ENCODE measurements around the gene MAMLD1.

The MAMLD1 gene

DNA sequence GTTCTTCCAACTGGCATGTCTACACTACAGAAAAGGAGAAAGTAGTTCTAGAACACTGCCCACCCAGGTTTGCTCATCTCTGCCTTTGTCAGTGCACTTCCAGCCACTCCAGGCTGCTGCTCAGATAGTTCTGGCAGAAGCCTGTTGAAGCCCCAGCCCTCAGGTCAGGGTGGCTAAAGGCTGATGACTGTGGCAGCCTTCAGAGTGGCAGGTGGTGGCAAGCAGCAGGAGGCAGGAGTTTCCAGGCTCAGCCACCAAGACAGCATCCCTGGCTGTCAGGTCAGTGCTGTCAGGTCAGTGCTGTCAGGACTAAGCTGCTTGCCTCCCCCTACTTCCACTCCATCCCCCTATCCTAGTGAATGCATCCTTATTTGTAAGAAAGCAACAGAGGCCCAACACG, 100.4 kb downstream of the MAMLD1 start:
- DNase-seq, result no peak

GRCh38 chrX:150464001-150464400, 100.9 kb downstream of the MAMLD1 start:
- DNase-seq, result no peak

DNA sequence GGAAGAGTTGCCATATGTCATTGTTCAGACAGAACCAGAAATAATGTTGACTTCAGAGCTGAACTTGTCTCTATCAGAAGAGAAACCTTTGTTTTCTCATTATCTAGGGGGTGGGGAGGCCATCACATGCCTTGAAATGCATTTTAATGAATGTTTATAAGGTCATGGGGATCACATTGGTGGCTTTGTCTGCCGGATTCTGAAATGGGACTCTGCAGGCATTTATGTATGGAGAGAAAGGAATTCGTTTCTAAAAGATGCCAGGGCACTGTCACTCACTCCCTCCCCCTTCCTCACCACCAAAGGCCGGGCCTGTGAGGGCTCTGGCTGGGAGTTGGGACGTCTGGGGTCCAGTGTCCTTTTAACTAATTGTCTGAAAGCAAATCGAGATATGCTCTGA, 102.2 kb downstream of the MAMLD1 start:
- DNase-seq, result no peak

GRCh38 chrX:150465881-150466775, 103.0 kb downstream of the MAMLD1 start:
- no peak for DNase-seq

DNA sequence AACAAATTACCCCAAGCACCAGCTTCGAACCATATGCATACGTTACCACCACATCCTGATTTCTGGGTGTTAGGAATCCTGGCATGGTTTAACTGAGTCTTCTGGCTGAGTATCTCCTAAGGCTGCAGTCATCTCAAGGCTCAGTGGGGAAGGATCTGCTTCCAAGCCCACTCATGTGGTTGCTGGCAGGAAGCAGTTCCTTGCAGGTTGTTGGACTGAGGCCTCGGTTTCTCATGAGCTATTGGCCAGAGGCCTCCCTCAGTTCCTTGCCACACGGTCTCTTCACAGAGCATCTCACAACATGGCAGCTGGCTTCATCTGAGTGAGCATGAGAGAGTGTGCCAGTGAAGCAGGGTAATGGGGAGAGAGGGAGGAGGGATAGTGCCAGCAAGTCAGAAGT, 109.2 kb downstream of the MAMLD1 start:
- no peak for DNase-seq

DNA sequence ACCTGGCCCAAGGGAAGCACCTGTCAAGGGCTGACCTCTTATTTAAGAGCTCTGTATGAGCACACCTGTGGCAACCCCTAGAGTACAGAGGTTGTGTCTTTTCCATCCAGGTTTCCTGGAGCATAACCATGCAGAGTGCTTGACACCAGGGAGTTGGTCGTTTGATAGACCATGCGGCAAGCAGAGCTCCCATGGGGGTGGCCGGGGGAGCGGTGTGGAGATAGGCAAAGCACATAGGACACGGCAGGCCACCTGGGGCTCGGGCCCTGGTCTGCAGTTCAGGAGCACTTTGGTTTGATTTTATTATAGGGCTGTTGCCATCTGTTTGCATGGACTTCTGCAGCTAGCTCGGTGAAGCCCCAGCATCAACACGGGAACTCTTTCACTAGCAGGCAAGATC, 110.3 kb downstream of the MAMLD1 start:
- no peak for DNase-seq

- DNase-seq, result no peak
These were observed 112.3 kb downstream of the MAMLD1 start for GRCh38 chrX:150475461-150475860.

GRCh38 chrX:150476164-150476699, 113.1 kb downstream of the MAMLD1 start:
- DNase-seq, result no peak

GRCh38 chrX:150477371-150477770, 114.3 kb downstream of the MAMLD1 start:
- DNase-seq, result no peak

GRCh38 chrX:150478496-150479492, 115.7 kb downstream of the MAMLD1 start:
- DNase-seq, result no peak

- no peak for DNase-seq
These were observed 119.6 kb downstream of the MAMLD1 start for GRCh38 chrX:150482537-150483206.

DNA sequence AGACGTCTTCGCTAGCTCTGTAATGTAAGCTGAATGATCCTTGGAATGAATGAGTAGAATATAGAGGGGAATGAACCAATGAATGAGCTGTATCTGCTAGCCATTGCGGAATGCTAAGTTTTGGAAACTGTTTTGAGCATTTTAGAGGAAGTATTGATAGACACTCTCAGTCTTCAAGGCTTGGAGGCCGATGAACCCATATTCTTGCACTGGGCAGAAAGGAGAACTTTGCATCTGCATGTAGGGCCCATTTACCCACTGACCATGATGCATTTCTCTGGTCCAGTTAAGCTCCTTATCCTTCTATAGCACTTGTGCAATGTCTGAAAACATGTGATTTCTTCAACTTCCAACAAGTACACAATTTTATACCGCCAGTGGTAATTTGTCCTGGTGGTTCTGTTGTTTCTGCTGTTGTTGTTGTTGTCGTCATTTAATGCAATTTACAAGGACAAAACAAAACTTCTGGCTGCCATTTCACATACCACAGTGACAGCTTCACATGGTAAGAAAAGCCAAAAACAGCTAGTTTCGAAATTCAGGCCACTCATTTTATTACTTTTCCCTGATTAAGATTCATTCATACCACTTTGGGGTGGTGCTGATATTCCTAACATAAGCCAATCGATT, 120.4 kb downstream of the MAMLD1 start:
- DNase-seq, result no peak

DNA sequence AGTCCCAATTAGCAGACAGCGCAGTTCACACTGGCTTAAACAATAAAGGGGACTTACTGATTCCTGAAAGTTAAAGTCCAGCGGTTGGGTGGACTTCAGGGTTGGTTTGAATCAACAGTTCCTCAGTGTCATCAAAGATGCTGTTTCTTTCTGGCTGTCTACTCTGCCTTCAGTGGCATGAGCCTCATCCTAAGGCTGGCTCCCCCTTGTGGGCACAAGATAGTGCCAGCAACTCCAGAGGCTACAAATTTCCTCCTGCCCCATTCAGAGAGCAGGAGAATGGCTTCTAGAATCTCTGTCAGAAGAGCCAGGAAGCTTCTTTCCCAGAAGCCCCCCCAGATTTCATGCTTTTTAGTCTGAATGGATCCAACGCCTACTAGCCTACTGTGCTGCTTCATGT, 122.9 kb downstream of the MAMLD1 start:
- peak; percentile 4 for DNase-seq

GRCh38 chrX:150487369-150488094, 124.4 kb downstream of the MAMLD1 start:
- no peak for DNase-seq

GRCh38 chrX:150489359-150490015, 126.4 kb downstream of the MAMLD1 start:
- DNase-seq, result no peak

GRCh38 chrX:150495496-150495895, 132.4 kb downstream of the MAMLD1 start:
- DNase-seq, result no peak

DNA sequence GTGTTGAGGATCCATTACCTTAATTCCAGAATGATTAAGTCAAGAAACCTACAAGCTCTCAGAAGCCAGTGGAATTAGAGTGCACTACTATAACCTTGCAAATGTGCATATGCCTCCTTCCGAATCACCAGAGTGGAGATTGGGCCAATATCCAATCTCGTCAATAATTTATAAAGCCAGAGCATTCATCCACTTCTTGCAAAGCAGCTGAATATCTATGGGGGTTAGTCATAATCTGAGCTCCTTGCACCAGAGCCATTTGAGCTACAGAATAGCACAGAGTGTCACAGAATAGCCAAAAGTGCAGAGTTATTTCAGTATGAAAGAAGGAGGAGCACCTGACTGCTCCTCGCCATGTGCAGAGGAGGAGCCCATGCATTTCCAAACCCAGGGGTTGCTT, 136.1 kb downstream of the MAMLD1 start:
- no peak for DNase-seq

DNA sequence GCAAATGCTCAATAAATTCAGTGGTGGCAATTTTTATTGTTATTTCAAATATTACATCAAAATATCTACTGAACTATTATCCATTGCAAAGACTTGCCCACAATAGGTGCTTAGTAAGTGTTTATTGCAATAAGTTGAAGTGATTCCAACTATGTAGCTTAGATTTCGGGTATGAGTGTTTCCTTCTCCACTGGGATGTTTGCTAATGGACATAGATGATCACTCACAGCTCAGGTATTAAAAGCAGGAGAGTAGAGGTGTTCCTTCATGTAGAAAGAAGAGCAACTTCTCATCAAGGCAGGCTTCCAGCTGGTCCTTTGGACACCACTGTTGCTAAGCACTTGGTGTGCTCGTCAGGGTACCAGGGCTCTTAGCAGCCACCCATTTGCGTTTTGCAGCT, 139.0 kb downstream of the MAMLD1 start:
- no peak for DNase-seq

DNA sequence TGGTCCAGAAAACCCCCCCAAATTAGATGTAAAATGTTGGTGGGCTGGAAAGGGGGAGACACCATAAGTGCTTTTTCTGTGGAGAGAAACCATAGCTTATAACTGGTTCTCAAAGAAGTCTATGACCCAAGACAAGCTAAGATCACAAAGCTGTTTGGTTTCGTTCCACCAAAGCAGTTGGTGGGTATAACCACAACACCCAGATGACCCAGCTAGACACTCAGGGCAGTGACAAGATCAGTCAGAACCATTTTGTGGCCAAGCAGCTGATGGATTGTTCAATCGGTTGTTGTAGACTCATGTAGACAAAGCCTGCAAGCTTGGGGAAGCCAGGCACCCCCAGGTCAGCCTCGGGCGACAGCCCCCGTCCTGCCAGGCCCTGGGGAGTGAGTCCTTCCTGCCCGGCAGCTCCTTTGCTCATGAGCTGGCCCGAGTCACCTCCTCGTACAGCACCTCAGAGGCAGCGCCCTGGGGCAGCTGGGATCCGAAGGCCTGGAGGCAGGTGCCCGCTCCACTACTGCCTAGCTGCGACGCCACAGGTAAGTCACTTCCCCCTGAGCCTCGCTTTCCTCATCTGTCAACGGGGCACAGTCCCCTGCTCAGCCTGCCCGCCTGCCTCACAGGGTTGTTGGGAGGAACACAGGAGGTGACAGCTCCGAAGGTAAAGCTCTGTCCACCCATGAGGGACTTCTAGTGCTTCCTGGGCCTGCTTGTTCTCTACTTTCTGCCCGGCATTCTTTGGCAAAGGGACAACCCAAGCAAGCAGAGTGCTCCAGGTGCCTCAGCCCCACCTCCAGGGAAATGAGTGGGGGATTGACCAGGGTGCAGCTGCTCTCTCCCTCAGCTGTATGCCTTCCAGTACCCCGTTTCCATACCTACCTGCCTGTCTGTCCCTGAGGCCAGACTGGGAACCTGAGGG, 140.1 kb downstream of the MAMLD1 start:
- no peak for DNase-seq

DNA sequence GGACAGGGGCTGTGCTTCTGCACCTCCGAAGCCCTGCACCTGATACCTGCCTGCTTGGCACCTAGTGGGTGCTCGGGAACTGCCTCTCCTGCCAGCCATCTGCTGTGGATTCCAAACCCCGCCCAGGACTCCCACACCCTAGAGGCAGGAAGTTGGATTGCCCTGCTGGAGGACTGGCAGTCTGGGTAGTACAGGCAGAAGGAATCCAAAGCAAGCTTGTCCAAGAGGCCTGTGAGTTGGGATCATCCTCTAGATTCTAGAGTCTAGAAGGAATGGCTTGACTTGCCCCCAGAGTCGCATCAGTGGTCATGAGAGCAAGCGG, 140.7 kb downstream of the MAMLD1 start:
- no peak for DNase-seq

Measured in NCI-H1048 (cell line).